DND-41 (cell line): ENCODE results near the gene MYO1D.
"Not testable (repeated sequence)": the region's sequence is repeated elsewhere in the genome, so short reads cannot be mapped to it uniquely, and the experiment has no call there.

Experiments
- CTCF ChIP-seq: IDR thresholded peaks from 2 replicates; pipeline ENCODE4 v1.5.1; 2012; ENCODE audit warnings: borderline replicate concordance, low read length, moderate library complexity, mild to moderate bottlenecking; ENCODE audit not compliant: poor library complexity, severe bottlenecking; ENCODE audit errors: extremely low read depth
- EZH2 ChIP-seq: IDR thresholded peaks from 3 replicates; pipeline ENCODE4 v1.6.1; 2012; ENCODE audit warnings: borderline replicate concordance, low read depth, mild to moderate bottlenecking, moderate library complexity, low read length, inconsistent platforms; ENCODE audit not compliant: severe bottlenecking

GRCh38 chr17:32821987-32822934 is 54.7 kb downstream of the MYO1D start:
- not testable (repeated sequence) for TF ChIP-seq CTCF, EZH2
